ENCODE measurements around the gene BCAS1. TPM values are rescaled to one million over a fixed set of nuclear protein-coding genes. Genes with fewer than 3 reads are reported as not detected.
A peak's percentile ranks its signal among the peaks of the same experiment; 100 is the strongest.

The BCAS1 gene
- total and polyA plus RNA-seq, 2 donors from 2014 or later, result 1.1 to 4.8 TPM

GRCh38 chr20:54107600-54108325, 37.4 kb upstream of the BCAS1 start:
- no peak overlapping the region for H3K4me3 ChIP-seq (ENCODE audit: low read length in 3 of 3)
- H3K36me3 ChIP-seq (ENCODE audit: control insufficient read depth in 2 of 3, insufficient read depth in 3 of 3, low read length in 3 of 3), result no peaks in the 10 kb centered on the region
- H3K9ac ChIP-seq (ENCODE audit: low read length in 3 of 3), result no peak overlapping the region
- no peaks in the 10 kb centered on the region for H3K9me3 ChIP-seq (ENCODE audit: control insufficient read depth in 2 of 3, insufficient read depth in 1 of 3, low read length in 3 of 3)
- H3K27me3 ChIP-seq (ENCODE audit: control insufficient read depth, insufficient read depth, low read length), result no peaks in the 10 kb centered on the region
- intact Hi-C loops (cut with DNase I), result no loop called here
- FAIRE-seq (no peak), DNase-seq (peak in 1 of 5 donors; percentile 7)
- H3K27ac ChIP-seq (ENCODE audit: low read depth in 2 of 2, low read length in 2 of 2), result peak overlapping the region; percentile 45 to 82
- TF ChIP-seq CTCF (IDR thresholded peaks at IDR 0.05; ENCODE audit: borderline replicate concordance, extremely low read depth, insufficient read depth), result no peak
- H3K4me1 ChIP-seq (ENCODE audit: control insufficient read depth in 2 of 3, insufficient read depth in 2 of 3, low read depth in 1 of 3, low read length in 3 of 3), result peaks cover 0 to 24% (median 5%) of the 10 kb centered on the region in 3 donors

GRCh38 chr20:54107181-54107580, 36.8 kb upstream of the BCAS1 start:
- no peak for TF ChIP-seq CTCF (IDR thresholded peaks at IDR 0.05; ENCODE audit: borderline replicate concordance, extremely low read depth, insufficient read depth)
- DNase-seq (no peak), FAIRE-seq (no peak)
- Histone ChIP-seq H3K36me3 (ENCODE audit: control insufficient read depth in 2 of 3, insufficient read depth in 3 of 3, low read length in 3 of 3) (no peaks in the 10 kb centered on the region), H3K4me1 (ENCODE audit: control insufficient read depth in 2 of 3, insufficient read depth in 2 of 3, low read depth in 1 of 3, low read length in 3 of 3) (peaks cover 0 to 24% (median 5%) of the 10 kb centered on the region in 3 donors), H3K9ac (ENCODE audit: low read length in 3 of 3) (no peak overlapping the region), H3K27me3 (ENCODE audit: control insufficient read depth, insufficient read depth, low read length) (no peaks in the 10 kb centered on the region), H3K9me3 (ENCODE audit: control insufficient read depth in 2 of 3, insufficient read depth in 1 of 3, low read length in 3 of 3) (no peaks in the 10 kb centered on the region), H3K4me3 (ENCODE audit: low read length in 3 of 3) (no peak overlapping the region), H3K27ac (ENCODE audit: low read depth in 2 of 2, low read length in 2 of 2) (peak overlapping the region; percentile 43 to 82)
- intact Hi-C loops (cut with DNase I), result no loop called here

GRCh38 chr20:54106162-54106561, 35.8 kb upstream of the BCAS1 start:
- no peak overlapping the region for H3K4me3 ChIP-seq (ENCODE audit: low read length in 3 of 3)
- DNase-seq, result no peak
- no peak overlapping the region for H3K9ac ChIP-seq (ENCODE audit: low read length in 3 of 3)
- intact Hi-C loops (cut with DNase I), result no loop called here
- no peak for TF ChIP-seq CTCF (IDR thresholded peaks at IDR 0.05; ENCODE audit: borderline replicate concordance, extremely low read depth, insufficient read depth)
- no peaks in the 10 kb centered on the region for H3K9me3 ChIP-seq (ENCODE audit: control insufficient read depth in 2 of 3, insufficient read depth in 1 of 3, low read length in 3 of 3)
- peaks cover 0 to 24% (median 5%) of the 10 kb centered on the region in 3 donors for H3K4me1 ChIP-seq (ENCODE audit: control insufficient read depth in 2 of 3, insufficient read depth in 2 of 3, low read depth in 1 of 3, low read length in 3 of 3)
- no peak for FAIRE-seq
- no peak overlapping the region for H3K27ac ChIP-seq (ENCODE audit: low read depth in 2 of 2, low read length in 2 of 2)
- no peaks in the 10 kb centered on the region for H3K36me3 ChIP-seq (ENCODE audit: control insufficient read depth in 2 of 3, insufficient read depth in 3 of 3, low read length in 3 of 3)
- H3K27me3 ChIP-seq (ENCODE audit: control insufficient read depth, insufficient read depth, low read length), result no peaks in the 10 kb centered on the region
